Lower leg skin (tissue), 4 donors: Measurements from ENCODE around the gene NDFIP1. TPM values are rescaled to one million over a fixed set of nuclear protein-coding genes. Genes with fewer than 3 reads are reported as not detected.

Experiments used
- DNase-seq, 2 donors: peaks; one replicate each; pipeline ENCODE4 v3.0.0-alpha.2; 2019; ENCODE audit warnings: low spot score in 2 of 2
- H3K4me3 ChIP-seq: fragments of 200-600 bp; sonication (generic); 2 replicates; pipeline ENCODE4 v1.5.1; 2017; ENCODE audit warnings: mild to moderate bottlenecking, low read depth; ENCODE audit not compliant: poor library complexity, severe bottlenecking
- POLR2A ChIP-seq, 2 donors: fragments of 450-650 bp; IDR thresholded peaks; one replicate each; pipeline ENCODE4 v1.6.1; 2016 to 2017; ENCODE audit warnings: antibody characterized with exemption in 2 of 2, mild to moderate bottlenecking in 1 of 2, moderate library complexity in 1 of 2
- WGBS, 2 donors: methylation state at CpG; one replicate each; pipeline ENCODE4 v1.1.5; 2018; 5-methylcytosine and 5-hydroxymethylcytosine counted together
- intact Hi-C: fragments of 100-400 bp; cut with DNase I; formaldehyde crosslinking; loops from one replicate; pipeline ENCODE4 v1.15.0; 2023; ENCODE audit warnings: low total_unique reads
- total RNA-seq, 4 donors: library from RNA; depleted of rRNA; stranded (reverse); fragments of >200 nt; gene quantifications; one replicate each; pipeline ENCODE4 v1.1.0, GENCODE V29; 2016
- TF ChIP-seq, protein P1 (sequence below), 3 donors: fragments of 450-650 bp; IDR thresholded peaks; one replicate each; pipeline ENCODE4 v1.5.1; 2016; ENCODE audit warnings: antibody characterized with exemption in 3 of 3, mild to moderate bottlenecking in 3 of 3, moderate library complexity in 2 of 3

NDFIP1 gene
- total RNA-seq, 4 donors from 2014 or later, result 25.8 to 83.9 (median 56.6) TPM

DNA sequence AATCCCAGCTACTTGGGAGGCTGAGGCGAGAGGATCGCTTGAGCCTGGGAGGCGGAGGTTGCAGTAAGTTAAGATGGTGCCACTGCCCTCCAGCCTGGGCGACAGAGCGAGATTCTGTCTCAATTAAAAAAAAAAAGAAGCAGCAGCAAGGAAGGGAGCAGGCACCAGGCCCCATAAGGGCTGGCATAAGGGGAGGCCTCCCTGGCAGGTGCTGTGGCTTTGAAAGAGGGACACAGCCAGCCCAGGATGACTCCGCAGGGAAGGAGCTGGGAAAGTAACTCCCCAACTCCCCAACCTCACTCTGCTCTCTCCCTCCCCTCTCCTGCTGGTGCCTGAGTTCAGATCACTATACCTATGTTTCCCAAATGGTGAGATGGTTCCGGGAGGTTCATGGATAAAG, 70.1 kb downstream of the NDFIP1 start:
- H3K4me3 ChIP-seq, result no peak overlapping the region
- no peak for TF ChIP-seq POLR2A (IDR thresholded peaks at IDR 0.05)
- TF ChIP-seq, protein P1, sequence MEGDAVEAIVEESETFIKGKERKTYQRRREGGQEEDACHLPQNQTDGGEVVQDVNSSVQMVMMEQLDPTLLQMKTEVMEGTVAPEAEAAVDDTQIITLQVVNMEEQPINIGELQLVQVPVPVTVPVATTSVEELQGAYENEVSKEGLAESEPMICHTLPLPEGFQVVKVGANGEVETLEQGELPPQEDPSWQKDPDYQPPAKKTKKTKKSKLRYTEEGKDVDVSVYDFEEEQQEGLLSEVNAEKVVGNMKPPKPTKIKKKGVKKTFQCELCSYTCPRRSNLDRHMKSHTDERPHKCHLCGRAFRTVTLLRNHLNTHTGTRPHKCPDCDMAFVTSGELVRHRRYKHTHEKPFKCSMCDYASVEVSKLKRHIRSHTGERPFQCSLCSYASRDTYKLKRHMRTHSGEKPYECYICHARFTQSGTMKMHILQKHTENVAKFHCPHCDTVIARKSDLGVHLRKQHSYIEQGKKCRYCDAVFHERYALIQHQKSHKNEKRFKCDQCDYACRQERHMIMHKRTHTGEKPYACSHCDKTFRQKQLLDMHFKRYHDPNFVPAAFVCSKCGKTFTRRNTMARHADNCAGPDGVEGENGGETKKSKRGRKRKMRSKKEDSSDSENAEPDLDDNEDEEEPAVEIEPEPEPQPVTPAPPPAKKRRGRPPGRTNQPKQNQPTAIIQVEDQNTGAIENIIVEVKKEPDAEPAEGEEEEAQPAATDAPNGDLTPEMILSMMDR (IDR thresholded peaks at IDR 0.05), result no peak
- peak in 1 of 2 donors; percentile 32 for DNase-seq
- intact Hi-C loops, result no loop called here
- 93 to 97% methylated on average over 7 of the region's 7 CpGs for WGBS, 2 donors

DNA sequence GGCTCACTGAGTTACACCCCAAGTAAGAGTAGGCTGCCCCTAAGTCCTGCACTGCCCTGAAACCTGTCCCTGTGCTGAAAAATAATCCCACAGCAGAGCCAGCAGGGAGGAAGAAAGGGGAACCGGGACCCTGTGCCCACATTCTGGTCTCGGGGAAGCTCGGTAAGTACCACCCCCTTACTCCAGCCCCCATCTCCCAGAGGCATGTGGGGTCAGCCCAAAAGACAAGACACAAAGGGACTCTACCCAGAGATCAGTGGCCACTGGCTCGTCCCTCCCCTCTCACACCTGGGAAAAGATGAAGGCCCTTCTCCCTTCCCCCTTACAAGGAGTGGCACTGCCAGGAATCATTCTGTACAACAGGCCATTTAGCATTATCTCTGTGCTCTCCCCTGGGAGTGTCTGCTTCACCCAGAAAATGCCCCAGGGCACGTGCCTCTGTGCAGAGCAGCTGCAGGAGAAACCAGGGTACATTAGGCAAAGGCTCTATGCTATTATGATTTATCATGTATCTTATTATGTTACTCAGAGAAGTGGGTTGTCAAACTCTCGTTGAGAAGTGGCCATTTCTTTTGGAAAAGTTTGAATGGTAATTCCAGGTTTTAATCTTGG, 71.3 kb downstream of the NDFIP1 start:
- DNase-seq, result peak in 1 of 2 donors; percentile 31
- H3K4me3 ChIP-seq, result no peak overlapping the region
- TF ChIP-seq, protein P1 (IDR thresholded peaks at IDR 0.05), result no peak
- TF ChIP-seq POLR2A (IDR thresholded peaks at IDR 0.05), result no peak
- 77 to 78% methylated on average over 6 of the region's 6 CpGs for WGBS, 2 donors
- intact Hi-C loops, result no loop called here

DNA sequence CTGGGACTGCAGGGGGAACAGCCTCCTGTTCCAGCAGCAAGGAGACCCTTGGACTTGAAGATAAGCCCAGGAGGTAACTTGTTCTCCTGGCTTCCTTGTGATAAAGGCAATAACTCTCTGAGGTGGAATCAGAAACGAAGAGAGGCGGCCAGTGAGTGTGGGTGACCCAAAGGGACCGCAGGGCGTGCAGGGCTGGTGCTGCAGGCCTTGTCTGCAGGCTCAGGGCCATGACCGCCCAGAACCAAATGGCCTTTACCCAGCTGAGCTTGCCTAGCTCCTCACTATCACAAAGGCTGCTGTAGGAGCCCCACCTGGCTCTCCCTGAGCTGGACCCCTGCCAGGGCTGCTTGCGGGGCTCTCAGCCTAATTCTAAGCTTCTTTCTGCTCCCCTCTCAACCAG, 72.5 kb downstream of the NDFIP1 start:
- intact Hi-C loops, result no loop called here
- WGBS, 2 donors, result 91 to 95% methylated on average over 6 of the region's 6 CpGs

DNA sequence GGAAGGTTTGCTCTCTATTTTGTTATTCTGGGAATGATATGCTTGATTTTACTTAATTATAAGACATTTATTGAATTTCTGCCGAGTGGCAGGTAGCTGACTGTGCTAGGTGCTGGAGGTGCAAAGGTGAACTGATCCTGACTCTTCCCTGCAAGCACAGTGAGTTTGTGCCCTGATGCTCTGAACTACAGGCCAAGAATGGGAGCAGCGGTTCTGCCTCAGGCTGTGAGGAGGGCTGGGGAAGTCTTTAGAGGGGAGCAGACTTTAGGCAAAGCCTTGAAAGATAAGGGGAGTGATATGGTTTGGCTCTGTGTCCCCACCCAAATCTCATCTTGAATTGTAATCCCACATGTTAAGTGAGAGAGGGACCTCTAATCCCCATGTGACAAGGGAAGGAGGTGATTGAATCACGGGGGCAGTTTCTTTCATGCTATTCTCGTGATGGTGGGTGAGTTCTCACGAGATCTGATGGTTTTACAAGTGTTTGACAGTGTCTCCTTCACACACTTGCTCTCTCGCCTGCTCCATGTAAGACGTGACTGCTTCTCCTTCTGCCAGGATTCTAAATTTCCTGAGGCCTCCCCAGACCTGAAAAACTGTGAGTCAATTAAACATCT, 73.1 kb downstream of the NDFIP1 start:
- DNase-seq, result no peak
- TF ChIP-seq POLR2A (IDR thresholded peaks at IDR 0.05), result no peak
- TF ChIP-seq, protein P1 (IDR thresholded peaks at IDR 0.05), result no peak
- no peak overlapping the region for H3K4me3 ChIP-seq
- intact Hi-C loops, result no loop called here
- 87% methylated on average over 7 of the region's 7 CpGs for WGBS, 2 donors

More for the DNA sequence above, 72.5 kb downstream of the NDFIP1 start:
- no peak for DNase-seq
- no peak for TF ChIP-seq POLR2A (IDR thresholded peaks at IDR 0.05)
- TF ChIP-seq, protein P1 (IDR thresholded peaks at IDR 0.05), result no peak
- no peak overlapping the region for H3K4me3 ChIP-seq

DNA sequence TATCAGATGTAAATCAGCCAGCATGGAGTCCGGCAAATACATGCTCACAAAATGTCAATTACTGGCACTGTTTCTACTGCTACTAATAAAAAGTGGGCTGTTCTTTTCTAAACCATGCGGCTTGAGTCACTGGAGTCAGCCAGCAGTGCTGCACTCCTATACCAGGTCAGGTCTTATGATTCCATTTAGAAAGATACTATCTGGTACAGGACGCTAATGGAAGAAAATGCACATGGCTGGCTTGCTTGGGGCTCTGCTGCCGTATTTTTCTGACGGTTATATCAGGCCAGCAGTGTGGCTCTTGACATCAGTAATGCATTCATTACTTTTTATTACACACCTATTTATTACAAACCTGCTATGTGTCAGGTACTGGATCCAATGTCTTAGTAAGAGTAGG, 74.3 kb downstream of the NDFIP1 start:
- TF ChIP-seq, protein P1 (IDR thresholded peaks at IDR 0.05), result no peak
- TF ChIP-seq POLR2A (IDR thresholded peaks at IDR 0.05), result no peak
- intact Hi-C loops, result no loop called here
- no peak for DNase-seq
- H3K4me3 ChIP-seq, result no peak overlapping the region
- 87 to 89% methylated on average over 5 of the region's 5 CpGs for WGBS, 2 donors
